Stimulated activated CD4-positive, alpha-beta T cell treated with anti-CD3 and anti-CD28 coated beads, Interleukin-1b, Interleukin-23, amount 100 ng/mL, for 48 hours (primary cell): ENCODE measurements around the gene BCKDHB.

ENCODE experiments used
- DNase-seq: peaks from one replicate; pipeline ENCODE4 v3.0.0-alpha.2; 2020

BCKDHB gene

DNA sequence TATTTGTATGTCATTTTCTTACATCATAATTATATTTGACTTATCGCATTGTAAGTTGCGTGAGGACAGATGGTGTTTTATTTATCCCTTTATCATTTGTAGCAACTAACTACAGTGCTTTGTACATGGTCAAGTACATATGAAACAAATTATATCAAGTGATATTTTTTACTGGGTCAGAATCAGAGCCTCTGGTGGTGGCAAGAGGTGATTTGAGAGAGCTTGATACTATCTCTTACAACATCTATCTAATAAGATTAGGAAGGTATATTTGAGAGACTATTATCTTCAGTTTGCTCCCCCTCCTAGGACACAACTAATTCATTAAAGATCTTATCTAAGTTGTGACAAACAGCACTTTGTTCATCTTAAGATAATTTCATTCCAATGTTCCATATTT lies 47.7 kb downstream of the BCKDHB start:
- no peak for DNase-seq

GRCh38 chr6:80156221-80156620 lies 49.8 kb downstream of the BCKDHB start:
- DNase-seq, result no peak

GRCh38 chr6:80158478-80158989 lies 52.1 kb downstream of the BCKDHB start:
- no peak for DNase-seq

- no peak for DNase-seq
These were observed 55.0 kb downstream of the BCKDHB start for GRCh38 chr6:80161434-80161833.

DNA sequence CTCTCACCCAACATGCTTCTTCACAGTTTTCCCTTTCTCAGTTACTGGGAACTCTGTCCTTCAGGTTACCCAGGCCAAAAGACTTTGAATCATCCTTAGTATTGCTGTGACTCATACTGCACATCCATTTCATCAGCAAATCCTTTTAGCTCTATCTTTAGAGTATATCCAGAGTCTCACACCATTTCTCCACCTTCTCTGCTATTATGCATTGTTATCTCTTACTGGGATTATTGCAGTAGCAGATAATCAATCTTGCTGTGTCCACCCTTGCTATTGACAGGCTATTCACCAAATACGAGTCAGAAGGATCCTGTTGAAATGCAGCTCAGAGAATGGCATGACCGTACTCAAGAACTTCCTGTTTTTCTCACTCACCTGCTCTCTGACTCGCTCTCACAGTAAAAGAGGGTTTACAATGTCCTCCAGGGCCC lies 57.3 kb downstream of the BCKDHB start:
- DNase-seq, result peak; percentile 3

GRCh38 chr6:80165143-80165542 lies 58.7 kb downstream of the BCKDHB start:
- peak; percentile 54 for DNase-seq

GRCh38 chr6:80165819-80166218 lies 59.3 kb downstream of the BCKDHB start:
- DNase-seq, result no peak

- no peak for DNase-seq
These were observed 64.0 kb downstream of the BCKDHB start for GRCh38 chr6:80170433-80170832.

- no peak for DNase-seq
These were observed 66.9 kb downstream of the BCKDHB start for GRCh38 chr6:80173411-80173810.

DNA sequence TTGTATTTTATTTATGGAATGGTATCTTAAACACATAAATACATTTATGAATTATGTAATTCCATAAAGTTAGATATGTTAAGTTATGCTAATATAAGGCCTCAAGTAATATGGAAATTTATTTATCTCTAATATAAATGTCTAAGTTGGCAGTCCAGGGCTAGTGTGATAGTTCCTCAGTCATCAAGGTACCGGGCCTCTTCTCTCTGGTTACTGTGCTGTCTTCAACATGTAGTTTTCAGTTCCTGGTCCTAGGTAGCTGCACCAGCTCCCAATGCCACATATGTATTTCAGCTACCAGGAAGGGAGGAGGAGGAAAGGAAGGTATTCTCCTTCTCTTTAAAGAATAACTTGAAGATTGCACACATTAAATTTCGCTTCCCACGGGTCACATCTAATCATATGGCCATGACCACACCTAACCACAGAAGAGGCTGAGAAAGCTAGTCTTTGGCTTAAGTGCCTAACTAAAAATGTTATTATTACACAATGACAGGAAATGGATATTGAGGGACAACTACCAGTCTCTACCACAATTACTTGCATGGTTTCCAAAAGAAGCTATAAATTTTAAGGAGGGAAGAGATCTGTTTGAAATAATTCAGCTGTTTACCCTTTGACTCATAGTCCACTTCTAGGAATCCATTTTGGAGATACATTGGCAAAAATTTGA lies 68.6 kb downstream of the BCKDHB start:
- DNase-seq, result no peak

DNA sequence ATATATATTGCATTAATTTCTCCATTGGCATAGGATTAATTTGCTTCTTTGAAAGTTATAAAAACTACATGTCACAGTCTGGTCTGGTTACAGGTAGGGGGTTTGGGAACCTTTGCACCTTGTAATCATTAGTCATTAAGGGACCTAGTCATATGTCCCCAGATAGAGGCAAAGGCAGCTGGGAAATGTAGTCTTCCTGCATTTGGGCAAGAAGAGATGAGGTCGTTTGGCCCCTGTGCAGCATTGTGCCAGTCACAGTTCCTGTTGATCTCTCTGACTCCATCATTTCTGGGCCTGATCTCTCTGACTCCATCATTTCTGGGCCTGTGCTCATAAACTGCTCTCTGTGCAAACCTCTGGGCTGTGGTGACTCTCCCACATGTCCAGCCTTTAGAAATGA lies 73.2 kb downstream of the BCKDHB start:
- peak; percentile 10 for DNase-seq

GRCh38 chr6:80181352-80182081 lies 75.0 kb downstream of the BCKDHB start:
- no peak for DNase-seq

- DNase-seq, result no peak
These were observed 75.8 kb downstream of the BCKDHB start for GRCh38 chr6:80182308-80182707.

- DNase-seq, result no peak
These were observed 76.7 kb downstream of the BCKDHB start for GRCh38 chr6:80183019-80183795.

DNA sequence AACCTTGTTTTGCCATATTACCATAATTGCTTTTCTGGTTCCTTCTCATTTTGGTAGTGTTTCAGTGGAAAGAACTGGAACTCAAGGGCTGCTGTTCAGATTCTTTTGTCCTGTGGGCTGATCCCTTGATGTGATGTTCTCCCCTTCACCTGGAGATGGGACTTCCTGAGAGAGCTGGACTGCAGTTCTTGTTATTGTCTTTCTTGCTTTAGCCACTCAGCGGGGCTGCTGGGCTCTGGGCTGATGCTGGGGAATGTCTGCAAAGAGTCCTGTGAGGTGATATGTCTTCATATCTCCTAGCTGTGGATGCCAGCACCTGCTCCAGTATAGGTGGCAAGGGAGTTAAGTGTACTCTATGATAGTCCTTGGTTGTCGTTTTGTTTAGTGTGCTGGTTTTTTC lies 79.0 kb downstream of the BCKDHB start:
- DNase-seq, result no peak

DNA sequence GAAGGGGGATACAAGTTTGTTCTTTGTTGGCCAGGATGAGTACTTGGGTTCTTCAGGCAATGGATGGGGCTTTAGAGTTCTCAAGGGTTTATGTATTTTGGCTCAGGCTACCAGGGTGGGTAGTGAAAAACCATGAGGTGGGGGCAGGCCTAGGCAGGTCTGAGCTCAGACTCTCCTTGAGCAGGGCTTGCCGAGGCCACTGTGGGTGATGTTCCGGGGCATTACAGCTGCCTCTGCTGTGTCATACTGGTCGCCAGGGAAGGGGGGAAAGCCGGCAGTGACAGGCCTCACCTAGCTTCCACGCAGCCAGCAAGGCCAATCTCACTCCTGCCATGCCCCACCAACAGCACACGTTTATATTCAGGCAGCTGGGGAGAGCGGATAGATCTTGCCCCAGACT lies 79.6 kb downstream of the BCKDHB start:
- DNase-seq, result no peak

GRCh38 chr6:80196906-80197305 lies 90.4 kb downstream of the BCKDHB start:
- no peak for DNase-seq

DNA sequence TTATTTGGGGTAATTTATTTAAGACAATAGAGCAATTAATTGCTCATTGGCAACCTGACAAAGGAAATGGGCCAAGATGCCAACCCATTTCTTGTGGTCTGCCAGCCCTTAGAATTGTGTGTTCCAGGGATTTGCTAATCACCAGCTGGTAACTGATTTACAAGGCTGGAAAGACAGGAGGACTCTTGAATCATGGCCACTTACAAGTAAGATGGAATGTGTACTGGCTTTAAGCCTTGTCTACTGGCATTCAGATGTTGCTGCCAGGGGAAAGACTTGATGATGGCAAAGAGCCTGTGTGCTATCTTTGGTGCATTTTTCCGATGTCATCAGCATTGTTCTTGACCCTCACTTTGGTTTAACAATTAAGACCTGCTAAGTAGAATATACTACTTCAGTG lies 91.0 kb downstream of the BCKDHB start:
- no peak for DNase-seq

DNA sequence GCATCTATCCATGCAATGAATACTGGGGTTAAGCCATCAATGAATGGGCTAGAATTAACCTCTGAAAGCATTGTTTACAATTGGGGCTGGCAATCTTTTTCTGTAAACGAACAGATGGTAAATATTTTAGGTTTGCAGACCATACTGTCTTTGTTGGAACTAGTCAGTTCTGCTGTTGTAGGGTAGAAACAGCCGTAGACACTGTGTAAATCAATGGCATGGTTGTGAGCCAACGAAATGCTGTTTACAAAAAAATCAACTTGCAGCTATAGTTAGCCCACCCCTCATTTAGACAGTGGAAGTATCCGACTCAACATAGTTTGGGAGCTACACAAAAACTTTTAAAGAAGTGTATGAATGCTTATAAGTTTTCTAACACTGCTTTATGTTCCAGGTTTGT lies 91.5 kb downstream of the BCKDHB start:
- DNase-seq, result no peak

DNA sequence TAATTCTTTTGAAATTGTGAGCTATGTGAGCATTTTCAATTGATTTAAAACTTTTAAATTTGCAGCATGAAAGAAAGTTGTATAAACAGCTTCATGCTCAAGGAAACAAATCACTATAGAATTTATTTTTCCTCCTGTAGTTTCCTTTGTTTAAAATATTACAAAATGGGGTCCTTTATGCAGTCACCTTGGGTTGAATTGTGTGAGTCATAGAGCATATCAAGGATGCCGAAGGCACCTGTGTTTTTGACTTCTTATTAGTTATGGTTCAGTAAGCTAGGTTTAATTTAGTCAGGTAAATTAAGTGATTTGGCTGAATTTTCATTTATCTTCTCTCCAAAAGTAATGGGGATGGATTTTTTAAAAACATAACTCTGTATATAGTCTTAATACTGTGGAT lies 96.8 kb downstream of the BCKDHB start:
- no peak for DNase-seq

DNA sequence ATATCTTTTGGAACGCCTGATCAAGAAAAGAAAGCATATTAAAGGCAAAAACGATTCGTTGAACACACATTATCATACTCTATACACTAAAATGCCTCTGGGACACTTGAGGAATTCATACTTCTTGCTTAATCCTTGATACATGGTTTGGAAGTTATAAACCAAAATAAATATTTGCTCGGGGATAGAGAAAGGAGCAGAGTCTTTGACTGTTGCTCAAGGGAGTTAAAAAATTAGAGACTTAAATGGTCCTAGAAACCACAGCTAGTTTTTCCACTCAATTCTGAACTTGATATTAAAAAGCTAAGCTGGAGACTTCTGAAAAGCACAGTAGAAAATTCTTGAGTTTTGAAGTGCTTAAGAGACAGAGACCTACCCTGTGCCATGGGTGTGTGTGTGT lies 98.9 kb downstream of the BCKDHB start:
- no peak for DNase-seq

DNA sequence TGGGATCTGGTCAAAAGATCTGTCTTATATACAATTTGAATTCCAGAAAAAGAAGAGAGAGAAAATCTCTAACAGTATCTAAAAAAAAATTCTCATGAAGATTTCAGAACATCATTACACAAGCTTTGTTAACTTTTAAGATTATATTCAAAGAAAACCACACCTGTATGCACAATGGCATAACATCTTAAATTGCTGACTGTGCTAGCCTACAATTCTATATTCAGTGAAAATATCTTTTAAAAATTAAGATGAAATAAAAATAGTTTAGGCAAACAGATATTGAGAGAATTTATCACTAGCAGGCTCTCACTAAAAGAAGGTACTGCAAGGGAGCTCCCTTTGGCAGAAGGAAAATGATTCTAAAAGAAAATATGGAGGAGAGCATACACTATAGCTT lies 100.3 kb downstream of the BCKDHB start:
- DNase-seq, result no peak

DNA sequence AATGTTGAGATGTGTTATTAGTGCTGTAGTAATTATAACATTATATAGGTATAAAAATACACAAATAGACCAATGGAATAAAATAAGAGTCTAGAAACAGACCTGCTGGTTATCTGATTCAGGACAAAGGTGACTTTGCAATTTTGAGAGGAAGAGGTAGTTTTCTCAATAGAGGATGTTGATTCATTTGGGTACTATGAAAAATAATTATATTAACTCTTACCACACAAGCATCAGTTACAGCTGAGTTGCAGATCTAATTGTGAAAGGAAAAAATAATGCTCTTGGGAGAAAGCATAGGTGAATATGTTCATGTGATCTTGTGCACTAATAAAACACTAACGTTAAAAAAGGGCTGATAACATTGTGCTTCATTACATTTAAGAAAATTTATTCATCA lies 103.0 kb downstream of the BCKDHB start:
- DNase-seq, result no peak

DNA sequence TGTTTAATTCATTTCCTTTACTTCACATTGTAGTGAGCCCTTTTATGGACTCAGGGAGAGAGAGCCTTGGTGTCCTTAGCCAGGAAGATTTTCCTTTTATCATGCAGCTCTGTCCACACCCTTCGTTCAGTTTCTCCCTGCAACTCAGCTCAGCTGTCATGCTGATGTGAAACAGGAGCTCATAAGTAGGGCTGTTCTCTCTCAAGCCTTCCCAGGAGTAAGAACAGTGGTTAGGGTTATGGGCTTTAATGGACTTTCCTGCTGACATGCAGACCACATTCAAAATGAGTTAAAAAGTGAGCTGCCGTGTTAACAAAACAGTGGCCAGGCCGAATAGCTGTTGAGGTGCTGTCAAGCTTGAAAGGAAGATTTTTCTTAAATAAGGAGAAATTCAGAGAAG lies 104.1 kb downstream of the BCKDHB start:
- DNase-seq, result no peak
